ENCODE results near the gene STK39. TPM values are rescaled to one million over a fixed set of nuclear protein-coding genes. Genes with fewer than 3 reads are reported as not detected.

Gene STK39
- total RNA-seq, 1 donor from 2014 or later, result 33.4 TPM

GRCh38 chr2:167965907-167966761, 281.3 kb downstream of the STK39 start:
- intact Hi-C loops (cut with micrococcal nuclease), result loop anchor here (1.0 kb wide), 1 partner anchor 152 kb away; no protein-coding TSS in a partner anchor

GRCh38 chr2:167964650-167965413, 282.6 kb downstream of the STK39 start:
- intact Hi-C loops (cut with micrococcal nuclease), result loop anchor here (1.0 kb wide), 1 partner anchor 153 kb away; no protein-coding TSS in a partner anchor

GRCh38 chr2:167963899-167964649, 283.3 kb downstream of the STK39 start:
- intact Hi-C loops (cut with micrococcal nuclease), result no loop called here

GRCh38 chr2:167962436-167963226, 284.8 kb downstream of the STK39 start:
- intact Hi-C loops (cut with micrococcal nuclease), result no loop called here

- intact Hi-C loops (cut with micrococcal nuclease), result no loop called here
These were observed 285.8 kb downstream of the STK39 start for GRCh38 chr2:167961536-167962048.

- intact Hi-C loops (cut with micrococcal nuclease), result no loop called here
These were observed 287.2 kb downstream of the STK39 start for GRCh38 chr2:167960089-167960747.

- intact Hi-C loops (cut with micrococcal nuclease), result no loop called here
These were observed 289.7 kb downstream of the STK39 start for GRCh38 chr2:167957662-167958061.

GRCh38 chr2:167955264-167955906, 292.0 kb downstream of the STK39 start:
- intact Hi-C loops (cut with micrococcal nuclease), result no loop called here

GRCh38 chr2:167954495-167954894, 292.9 kb downstream of the STK39 start:
- intact Hi-C loops (cut with micrococcal nuclease), result no loop called here

GRCh38 chr2:167953776-167954175, 293.6 kb downstream of the STK39 start:
- intact Hi-C loops (cut with micrococcal nuclease), result no loop called here

- intact Hi-C loops (cut with micrococcal nuclease), result no loop called here
These were observed 296.8 kb downstream of the STK39 start for GRCh38 chr2:167950571-167950970.

- intact Hi-C loops (cut with micrococcal nuclease), result no loop called here
These were observed 301.0 kb downstream of the STK39 start for GRCh38 chr2:167946441-167946841.

- intact Hi-C loops (cut with micrococcal nuclease), result no loop called here
These were observed 301.6 kb downstream of the STK39 start for GRCh38 chr2:167945660-167946368.

- intact Hi-C loops (cut with micrococcal nuclease), result no loop called here
These were observed 302.4 kb downstream of the STK39 start for GRCh38 chr2:167944825-167945659.

GRCh38 chr2:167943897-167944296, 303.5 kb downstream of the STK39 start:
- intact Hi-C loops (cut with micrococcal nuclease), result no loop called here

- intact Hi-C loops (cut with micrococcal nuclease), result no loop called here
These were observed 304.0 kb downstream of the STK39 start for GRCh38 chr2:167943368-167943767.

- intact Hi-C loops (cut with micrococcal nuclease), result no loop called here
These were observed 304.9 kb downstream of the STK39 start for GRCh38 chr2:167942366-167943081.

Measured in T-helper 1 cell treated with Interleukin-12 subunit alpha and Interleukin-12 subunit beta and Interleukin-4 antibody, amounts not matched to agents 30 ng/mL and 1 ng/mL, for 36 hours (primary cell).